ENCODE results near the gene GNPNAT1. TPM values are rescaled to one million over a fixed set of nuclear protein-coding genes. Genes with fewer than 3 reads are reported as not detected.

GNPNAT1 gene
- total and polyA plus RNA-seq, 3 donors from 2014 or later: 18.7 to 37.6 (median 19.9) TPM

DNA sequence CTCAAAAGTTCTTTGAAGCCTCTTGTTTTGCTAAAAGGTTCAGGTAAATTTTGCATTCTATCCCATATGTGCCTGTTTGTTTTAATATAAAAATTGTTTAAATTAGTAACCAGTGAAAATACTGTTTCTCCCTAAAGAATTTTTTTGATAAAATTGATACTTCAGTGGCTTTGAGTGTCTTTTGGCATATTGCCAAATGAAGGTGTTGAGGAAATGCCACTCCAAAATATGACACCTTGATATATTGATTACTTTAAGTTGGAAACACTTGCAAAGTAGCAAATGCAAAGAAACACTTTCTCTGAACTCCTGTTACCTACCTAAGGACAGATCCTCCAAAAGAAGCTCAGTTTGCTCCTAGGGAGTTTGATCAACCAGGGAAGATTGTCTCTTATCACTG is 53.0 kb downstream of the GNPNAT1 start:
- no peak for TF ChIP-seq POLR2A (IDR thresholded peaks at IDR 0.05)
- TF ChIP-seq, protein P1, sequence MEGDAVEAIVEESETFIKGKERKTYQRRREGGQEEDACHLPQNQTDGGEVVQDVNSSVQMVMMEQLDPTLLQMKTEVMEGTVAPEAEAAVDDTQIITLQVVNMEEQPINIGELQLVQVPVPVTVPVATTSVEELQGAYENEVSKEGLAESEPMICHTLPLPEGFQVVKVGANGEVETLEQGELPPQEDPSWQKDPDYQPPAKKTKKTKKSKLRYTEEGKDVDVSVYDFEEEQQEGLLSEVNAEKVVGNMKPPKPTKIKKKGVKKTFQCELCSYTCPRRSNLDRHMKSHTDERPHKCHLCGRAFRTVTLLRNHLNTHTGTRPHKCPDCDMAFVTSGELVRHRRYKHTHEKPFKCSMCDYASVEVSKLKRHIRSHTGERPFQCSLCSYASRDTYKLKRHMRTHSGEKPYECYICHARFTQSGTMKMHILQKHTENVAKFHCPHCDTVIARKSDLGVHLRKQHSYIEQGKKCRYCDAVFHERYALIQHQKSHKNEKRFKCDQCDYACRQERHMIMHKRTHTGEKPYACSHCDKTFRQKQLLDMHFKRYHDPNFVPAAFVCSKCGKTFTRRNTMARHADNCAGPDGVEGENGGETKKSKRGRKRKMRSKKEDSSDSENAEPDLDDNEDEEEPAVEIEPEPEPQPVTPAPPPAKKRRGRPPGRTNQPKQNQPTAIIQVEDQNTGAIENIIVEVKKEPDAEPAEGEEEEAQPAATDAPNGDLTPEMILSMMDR (IDR thresholded peaks at IDR 0.05): no peak
- intact Hi-C loops (cut with DNase I; ENCODE audit: low total_unique reads): no loop called here
- no peak for DNase-seq
- Histone ChIP-seq H3K9me3 (no peaks in the 10 kb centered on the region), H3K4me1 (no peaks in the 10 kb centered on the region), H3K36me3 (ENCODE audit: low read depth, missing control alignments) (no peaks in the 10 kb centered on the region), H3K4me3 (no peak overlapping the region), H3K27me3 (no peaks in the 10 kb centered on the region), H3K27ac (no peak overlapping the region)

DNA sequence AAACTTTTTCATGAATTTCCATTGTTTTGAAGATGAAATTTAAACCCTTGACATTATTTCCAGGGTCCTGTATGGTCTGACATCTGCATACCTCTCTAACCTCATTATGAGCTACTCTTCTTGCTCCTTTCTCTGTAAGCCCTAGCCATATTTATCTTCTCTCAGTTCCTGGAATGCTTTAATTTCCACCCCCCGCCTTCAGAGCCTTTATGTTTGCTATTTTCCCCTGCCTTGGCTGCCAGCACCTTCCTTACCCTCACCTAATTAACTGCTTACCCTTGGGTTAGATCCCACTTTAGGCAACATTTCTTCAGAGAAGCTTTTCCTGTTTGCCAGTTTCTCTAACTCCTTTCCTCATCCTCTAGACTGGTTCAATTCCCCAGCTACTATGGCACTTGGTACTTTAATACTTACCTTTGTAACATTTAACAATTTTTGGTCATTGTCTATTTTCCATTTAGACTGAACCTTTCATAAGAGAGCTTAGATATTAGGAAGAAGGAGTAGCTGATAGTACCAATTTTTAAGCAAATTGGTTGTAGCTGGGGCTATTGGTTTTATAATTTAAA is 55.4 kb downstream of the GNPNAT1 start:
- Histone ChIP-seq H3K27me3 (no peaks in the 10 kb centered on the region), H3K27ac (no peak overlapping the region), H3K4me3 (no peak overlapping the region), H3K4me1 (no peaks in the 10 kb centered on the region), H3K9me3 (no peaks in the 10 kb centered on the region), H3K36me3 (ENCODE audit: low read depth, missing control alignments) (no peaks in the 10 kb centered on the region)
- TF ChIP-seq, protein P1 (IDR thresholded peaks at IDR 0.05): no peak
- TF ChIP-seq POLR2A (IDR thresholded peaks at IDR 0.05): no peak
- intact Hi-C loops (cut with DNase I; ENCODE audit: low total_unique reads): no loop called here
- 55 to 78% methylated on average over 1 of the region's 1 CpG for WGBS, 2 donors
- no peak for DNase-seq

GRCh38 chr14:52733824-52734223 is 57.6 kb downstream of the GNPNAT1 start:
- peak; percentile 93 for DNase-seq
- Histone ChIP-seq H3K4me3 (no peak overlapping the region), H3K27ac (peak overlapping the region in 1 of 2 donors; percentile 37), H3K4me1 (no peaks in the 10 kb centered on the region), H3K9me3 (no peaks in the 10 kb centered on the region), H3K27me3 (no peaks in the 10 kb centered on the region), H3K36me3 (ENCODE audit: low read depth, missing control alignments) (no peaks in the 10 kb centered on the region)
- intact Hi-C loops (cut with DNase I; ENCODE audit: low total_unique reads): no loop called here
- TF ChIP-seq, protein P1 (IDR thresholded peaks at IDR 0.05): no peak
- no peak for TF ChIP-seq POLR2A (IDR thresholded peaks at IDR 0.05)
- 52 to 56% methylated on average over 9 of the region's 9 CpGs for WGBS, 2 donors

DNA sequence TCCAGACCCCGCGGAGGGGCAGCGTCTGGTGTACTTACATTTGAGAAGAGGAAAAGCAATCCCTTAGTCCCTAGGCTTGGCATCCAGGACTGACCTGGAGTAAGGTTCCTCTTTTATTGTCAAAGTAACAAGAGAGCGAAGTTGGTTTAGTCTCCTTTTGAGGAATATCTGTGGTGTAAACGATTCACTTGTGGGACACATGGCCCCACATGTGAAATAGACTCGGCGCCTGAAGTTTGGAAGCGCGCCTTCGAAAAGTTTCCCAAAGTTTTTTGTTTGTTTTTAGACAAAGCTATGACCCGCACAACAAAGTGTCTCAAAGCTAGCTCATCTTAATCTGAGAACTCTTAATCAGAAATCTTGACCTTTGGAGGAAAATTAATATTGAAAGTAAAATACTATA is 60.7 kb downstream of the GNPNAT1 start:
- no peak for TF ChIP-seq POLR2A (IDR thresholded peaks at IDR 0.05)
- TF ChIP-seq, protein P1 (IDR thresholded peaks at IDR 0.05): no peak
- H3K36me3 ChIP-seq (ENCODE audit: low read depth, missing control alignments): no peaks in the 10 kb centered on the region
- H3K4me3 ChIP-seq: peak overlapping the region; percentile 96 to 97
- intact Hi-C loops (cut with DNase I; ENCODE audit: low total_unique reads): no loop called here
- H3K4me1 ChIP-seq: no peaks in the 10 kb centered on the region
- peak overlapping the region; percentile 91 to 93 for H3K27ac ChIP-seq
- 0 to 1% methylated on average over 11 of the region's 11 CpGs for WGBS, 2 donors
- H3K9me3 ChIP-seq: no peaks in the 10 kb centered on the region
- H3K27me3 ChIP-seq: no peaks in the 10 kb centered on the region
- no peak for DNase-seq
